HG02973 (cell line): ENCODE results near the gene TBRG4.

Source experiments
- ATAC-seq: cut with Tn5 transposase; IDR thresholded peaks from one replicate; pipeline ENCODE4 v1.9.1; 2021; ENCODE audit warnings: moderate library complexity; ENCODE audit not compliant: unreplicated experiment

Gene TBRG4

GRCh38 chr7:45145881-45146280 is 34.4 kb upstream of the TBRG4 start:
- ATAC-seq = no peak

- no peak for ATAC-seq
Measured at GRCh38 chr7:45143616-45144015, 32.1 kb upstream of the TBRG4 start.

GRCh38 chr7:45140827-45141226 is 29.3 kb upstream of the TBRG4 start:
- ATAC-seq = no peak

GRCh38 chr7:45138433-45139267 is 27.2 kb upstream of the TBRG4 start:
- ATAC-seq = no peak

GRCh38 chr7:45136106-45137060 is 24.9 kb upstream of the TBRG4 start:
- ATAC-seq = peak; percentile 49

DNA sequence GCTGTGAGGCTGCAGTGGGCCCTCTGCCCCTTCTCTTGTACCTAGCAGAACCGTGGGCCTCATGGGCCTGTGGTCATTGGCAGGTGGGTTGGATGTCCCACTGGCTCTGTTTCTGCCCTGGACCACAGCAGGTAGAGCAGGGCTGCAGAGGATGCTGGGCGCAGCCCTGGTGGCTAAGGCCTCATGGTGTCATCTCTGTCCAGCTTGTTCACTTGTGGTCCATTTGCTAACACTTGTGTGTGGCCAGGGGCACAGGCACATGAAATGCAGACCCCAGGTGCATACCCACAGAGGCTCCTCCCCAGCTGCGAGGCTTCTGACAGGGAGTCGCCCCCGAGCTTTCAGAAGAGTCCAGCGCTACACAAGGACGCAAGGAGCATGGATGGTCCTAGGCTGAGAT is 22.4 kb upstream of the TBRG4 start:
- no peak for ATAC-seq

GRCh38 chr7:45133352-45133751 is 21.9 kb upstream of the TBRG4 start:
- no peak for ATAC-seq

DNA sequence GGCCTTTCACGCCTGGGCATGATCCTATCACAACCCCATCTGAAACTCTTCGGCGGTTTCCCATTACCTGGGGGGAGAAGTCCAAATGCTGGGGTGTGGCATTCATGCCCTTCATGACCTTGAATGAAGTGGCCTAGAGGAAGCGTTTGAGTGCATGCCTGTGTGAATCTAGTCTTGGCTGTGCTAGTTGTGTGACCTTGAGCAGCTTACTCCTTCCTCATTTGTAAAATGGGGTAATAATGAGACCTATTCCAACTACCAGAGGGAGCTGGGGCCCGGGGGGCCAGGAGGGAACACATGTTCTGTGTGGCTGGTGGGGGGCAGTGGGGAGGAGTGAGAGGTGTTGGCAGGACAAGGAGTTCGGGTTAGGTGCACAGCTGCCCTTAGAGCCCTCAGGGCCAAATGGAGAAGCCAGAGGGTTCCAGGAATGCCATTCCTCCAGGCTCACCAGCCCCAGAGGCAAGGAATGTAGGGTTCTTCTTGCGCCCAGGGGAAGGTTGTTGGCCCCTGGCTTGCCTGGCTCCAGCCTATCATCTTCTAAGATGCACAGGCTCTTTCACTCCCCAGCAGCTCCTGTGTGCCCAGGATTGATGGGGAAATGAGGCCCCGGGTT is 21.3 kb upstream of the TBRG4 start:
- no peak for ATAC-seq

- ATAC-seq = no peak
Measured at GRCh38 chr7:45131891-45132290, 20.4 kb upstream of the TBRG4 start.

DNA sequence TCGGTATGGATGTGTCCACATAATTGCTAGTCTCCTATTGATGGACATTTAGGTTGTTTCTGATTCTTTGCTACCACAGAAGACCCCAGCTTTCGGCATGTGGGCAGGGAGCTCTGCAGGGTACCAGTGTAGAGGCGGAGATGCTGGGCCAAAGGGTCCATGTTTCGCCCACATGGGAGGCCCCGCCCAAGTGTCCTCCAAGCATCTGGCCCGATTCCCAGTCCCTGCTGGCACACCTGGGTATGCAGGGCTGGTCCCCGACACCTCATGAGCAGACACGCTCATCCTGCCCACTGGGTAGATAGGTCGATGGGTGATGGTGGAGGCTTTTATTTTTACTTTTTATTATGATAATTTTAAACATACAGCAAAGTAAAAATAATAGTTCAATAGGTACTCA is 19.4 kb upstream of the TBRG4 start:
- ATAC-seq = no peak

- no peak for ATAC-seq
Measured at GRCh38 chr7:45129906-45130305, 18.4 kb upstream of the TBRG4 start.

DNA sequence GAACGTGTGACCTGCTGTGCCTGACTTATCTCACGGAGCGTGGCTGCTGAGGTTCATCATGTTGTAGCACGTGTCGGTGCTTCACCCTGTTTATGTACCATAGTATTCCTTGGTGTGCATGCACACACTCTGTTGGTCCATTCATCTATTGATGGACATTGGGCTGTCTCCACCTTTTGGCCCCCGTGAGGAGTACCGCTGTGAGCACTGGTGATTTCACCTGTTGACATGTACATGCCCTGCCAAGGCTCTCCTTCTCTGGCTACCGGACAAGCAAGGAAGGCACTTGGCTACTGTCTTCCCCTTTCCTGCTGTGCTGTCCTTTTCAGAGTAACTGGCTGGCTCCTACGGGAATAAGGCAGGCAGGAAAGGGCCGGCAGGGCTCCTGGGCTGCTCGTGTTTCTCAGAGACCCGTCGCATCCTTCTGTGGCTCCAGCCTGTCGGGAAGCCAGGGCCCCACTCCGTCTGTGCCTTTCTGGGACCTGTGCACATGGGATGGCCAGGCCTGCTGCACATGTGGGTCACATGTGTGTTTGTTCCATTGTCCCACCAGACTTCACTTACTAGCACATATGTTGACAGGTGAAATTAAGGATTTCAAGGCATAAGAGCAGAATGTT is 17.8 kb upstream of the TBRG4 start:
- no peak for ATAC-seq

DNA sequence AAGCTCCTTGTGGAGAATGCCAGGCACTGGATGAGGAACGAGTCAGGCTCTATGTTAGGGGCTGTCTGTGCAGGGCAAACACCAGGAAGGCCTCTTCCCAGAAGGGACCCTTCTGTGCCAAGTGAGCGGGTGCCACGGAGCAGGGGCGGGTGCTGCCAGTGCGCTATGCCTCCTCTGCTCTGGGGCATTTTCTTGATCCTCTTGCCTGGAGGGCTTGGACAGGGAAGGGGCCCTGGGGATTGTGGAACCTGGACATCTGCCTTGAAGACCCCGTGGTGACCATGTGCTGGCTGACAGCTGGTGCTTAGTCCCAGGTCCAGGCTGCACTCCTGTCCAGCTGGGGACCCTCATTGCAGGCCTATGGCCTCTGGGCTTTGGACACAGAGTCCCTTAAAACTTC is 15.4 kb upstream of the TBRG4 start:
- no peak for ATAC-seq

DNA sequence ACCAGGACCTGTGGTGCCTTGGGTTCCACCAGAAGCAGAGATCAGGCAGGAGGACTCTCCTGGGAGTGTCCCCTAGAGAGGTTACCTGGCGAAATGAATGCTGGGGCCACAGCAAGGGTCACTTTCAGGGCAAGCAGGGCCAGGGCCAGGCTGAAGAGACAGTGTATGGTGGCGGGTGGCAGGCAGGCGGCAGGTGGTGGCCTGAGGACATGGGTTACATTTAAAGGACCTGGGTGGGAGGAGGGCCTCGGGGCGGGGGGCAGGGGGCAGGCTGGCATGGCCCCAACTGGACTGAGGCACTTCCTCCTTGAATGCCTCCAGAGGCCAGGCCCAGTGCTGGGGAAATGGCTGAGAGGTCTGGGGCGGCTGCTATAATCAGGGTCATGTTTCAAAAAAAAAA is 14.7 kb upstream of the TBRG4 start:
- no peak for ATAC-seq

DNA sequence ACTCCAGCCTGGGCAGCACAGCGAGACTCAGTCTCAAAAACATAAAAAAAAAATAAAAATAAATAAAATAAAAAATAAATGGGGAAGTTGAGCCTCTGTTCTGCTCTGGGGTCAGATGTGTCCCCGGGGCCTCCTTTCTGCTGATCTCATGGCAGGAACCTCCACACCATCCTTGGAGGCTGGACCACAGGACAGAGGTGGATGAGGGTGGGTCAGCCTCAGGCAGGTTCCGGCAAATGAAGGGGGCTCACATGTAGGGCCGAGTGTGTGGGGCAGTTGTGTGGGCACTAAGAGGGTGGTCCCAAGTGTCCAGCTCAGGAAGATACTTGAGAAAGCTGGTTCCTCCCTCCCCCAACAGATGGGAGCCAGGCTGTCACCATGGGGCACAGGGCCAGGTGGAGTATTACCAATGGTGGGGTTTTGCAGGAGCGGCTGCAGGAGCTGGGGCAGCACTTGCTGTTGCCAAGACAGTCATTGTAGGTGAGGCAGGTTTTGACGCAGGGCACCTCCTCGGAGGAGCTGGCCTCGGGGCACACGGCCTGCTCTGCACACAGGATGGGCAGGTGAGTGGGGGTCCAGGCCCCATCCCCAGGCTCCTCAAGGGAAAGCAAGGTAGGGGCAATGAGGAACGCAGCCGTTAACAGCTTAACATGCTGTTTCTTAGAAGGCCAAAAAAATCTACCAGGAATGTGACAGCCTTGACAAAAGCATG is 13.9 kb upstream of the TBRG4 start:
- ATAC-seq = no peak

DNA sequence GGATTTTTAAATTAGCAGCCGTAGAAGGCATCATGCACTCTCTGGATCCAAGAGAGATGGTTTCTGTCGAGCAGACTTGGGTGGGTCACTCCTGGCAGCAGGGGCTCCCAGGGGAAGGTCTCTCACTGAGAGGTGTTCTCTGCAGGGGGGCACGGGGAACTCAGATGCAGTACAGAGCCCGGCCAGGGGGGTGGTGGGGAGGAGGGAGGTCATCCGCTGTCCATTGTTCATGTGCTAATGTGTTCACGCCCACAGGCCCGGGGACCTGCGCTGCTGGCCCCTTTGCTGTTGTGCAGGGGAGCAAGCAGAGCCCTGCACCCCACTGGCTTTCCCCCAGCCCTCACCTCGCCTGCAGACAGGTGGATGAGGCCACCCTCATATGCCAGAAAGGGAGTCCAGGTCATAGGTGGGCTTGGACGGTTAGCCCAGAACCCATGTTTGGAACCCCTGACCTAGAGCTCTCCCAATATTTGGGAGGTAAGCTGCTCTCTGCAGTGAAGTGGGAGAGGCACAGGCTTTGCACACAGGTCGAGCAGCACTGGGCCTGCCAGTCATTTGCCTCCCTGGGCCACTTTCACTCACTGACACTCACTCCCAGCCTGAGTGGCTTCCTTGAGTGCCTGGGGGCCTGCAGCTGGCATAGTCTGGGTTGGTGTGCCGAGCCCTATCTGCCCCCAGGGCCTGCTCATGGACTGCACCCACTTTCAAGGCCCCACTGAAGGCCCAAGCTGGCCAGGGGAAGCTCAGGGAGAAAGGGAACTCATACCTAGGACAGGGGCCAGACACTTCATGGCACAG is 12.6 kb upstream of the TBRG4 start:
- no peak for ATAC-seq

GRCh38 chr7:45122975-45123860 is 11.7 kb upstream of the TBRG4 start:
- ATAC-seq = no peak

- no peak for ATAC-seq
Measured at GRCh38 chr7:45119550-45119949, 8.1 kb upstream of the TBRG4 start.

DNA sequence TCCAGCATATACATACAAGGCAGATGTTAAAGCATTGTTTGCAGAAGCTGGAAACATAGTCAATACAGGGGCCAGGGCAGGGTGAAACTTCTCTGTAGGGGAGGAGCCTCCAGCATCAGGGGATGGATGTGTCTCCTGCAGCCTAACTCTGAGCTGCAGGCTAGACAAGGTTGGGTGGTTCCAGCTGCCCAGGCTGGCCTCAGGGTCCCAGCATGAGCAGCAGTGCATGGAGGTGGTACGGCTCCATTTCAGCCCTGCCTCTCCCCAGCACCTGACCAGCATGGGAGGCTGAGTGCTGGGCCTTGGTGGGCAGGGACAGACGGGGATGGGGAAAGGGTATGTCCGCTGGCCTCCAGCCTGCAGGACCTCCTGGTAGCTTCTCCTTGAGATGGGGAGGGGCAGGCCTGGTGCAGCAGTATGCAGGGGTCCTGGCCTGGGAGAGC is 7.4 kb upstream of the TBRG4 start:
- ATAC-seq = no peak
